Psoas muscle (tissue), 8 donors: ENCODE results near the gene ZNF839. TPM values are rescaled to one million over a fixed set of nuclear protein-coding genes. Genes with fewer than 3 reads are reported as not detected.
"Not testable (repeated sequence)": the region's sequence is repeated elsewhere in the genome, so short reads cannot be mapped to it uniquely, and the experiment has no call there.

Source experiments
- ATAC-seq, 4 donors: fragments of 200-7000 bp; cut with Tn5 transposase; one replicate each; pipeline ENCODE4 v1.9.1; 2020; ENCODE audit warnings: moderate library complexity in 3 of 4, mild to moderate bottlenecking in 2 of 4
- DNase-seq, 2 donors: peaks; one replicate each; pipeline ENCODE4 v3.0.0-alpha.2; 2020
- H3K27ac ChIP-seq: fragments of 200-600 bp; one replicate; pipeline ENCODE4 v1.8.0; 2022
- H3K27me3 ChIP-seq, 3 donors: fragments of 200-600 bp in 1 of 3; one replicate each; pipeline versions ENCODE4 v1.6.1 to v1.8.0; 2013 to 2022; ENCODE audit warnings: low read length in 2 of 3, mild to moderate bottlenecking in 2 of 3, moderate library complexity in 1 of 3; ENCODE audit not compliant: insufficient read depth in 3 of 3
- H3K36me3 ChIP-seq, 2 donors: fragments of 200-600 bp in 1 of 2; one replicate each; pipeline versions ENCODE4 v1.6.1 to v1.8.0; 2013 to 2022; ENCODE audit warnings: low read depth in 1 of 2, mild to moderate bottlenecking in 1 of 2, moderate library complexity in 1 of 2; ENCODE audit not compliant: insufficient read depth in 1 of 2
- H3K4me1 ChIP-seq: fragments of 200-600 bp; one replicate; pipeline ENCODE4 v1.8.0; 2022
- H3K4me3 ChIP-seq: fragments of 200-600 bp; one replicate; pipeline ENCODE4 v1.8.0; 2022; ENCODE audit warnings: mild to moderate bottlenecking
- H3K9me3 ChIP-seq: fragments of 200-600 bp; one replicate; pipeline ENCODE4 v1.8.0; 2022
- WGBS, 3 donors: extraction: QIAGEN DNeasy Blood & Tissue Kit; methylation state at CpG; one replicate each; pipeline versions ENCODE4 v1.1.6 to v1.1.7; 2013; 5-methylcytosine and 5-hydroxymethylcytosine counted together
- intact Hi-C, 2 donors: fragments of 100-400 bp; cut with DNase I; formaldehyde crosslinking; loops; one replicate each; pipeline versions ENCODE4 v1.11.0 to v1.14.2; 2022
- polyA plus RNA-seq, 3 donors: library from polyadenylated mRNA; stranded (reverse); fragments of 200-250 nt; gene quantifications; one replicate each; pipeline ENCODE4 v1.2.3, GENCODE V29; 2013
- total RNA-seq, 4 donors: library from RNA; stranded (reverse); fragmentation: NEBNext Ultra II Directional in 2 of 4; extraction: Animal tissue kit (Norgen Biotek cat#: 25700) in 2 of 4; gene quantifications; one replicate each; pipeline versions ENCODE4 v1.2.1 to v1.2.4, GENCODE V29; 2021 to 2023
- TF ChIP-seq, protein P1 (sequence below): fragments of 200-600 bp; IDR thresholded peaks from one replicate; pipeline ENCODE4 v1.8.0; 2022; ENCODE audit warnings: antibody characterized with exemption
- donor health status: healthy with polysubstance abuse.
- donor health status: DM: no; HTN: no; CAD: no; lungs with moderate emphysema.
- donor health status: Bipolar disorder and iron deficiency.
- donor health status: healthy.
- donor health status: DM: yes; HTN: yes; CAD: no.
- donor health status: DM: no; HTN: no; CAD: no.
- donor health status: DM: no; HTN: no; CAD: no.
- donor health status: DM: yes; HTN: yes; CAD: no.

The ZNF839 gene
- total and polyA plus RNA-seq, 7 donors: 4.6 to 18.2 (median 10.0) TPM

DNA sequence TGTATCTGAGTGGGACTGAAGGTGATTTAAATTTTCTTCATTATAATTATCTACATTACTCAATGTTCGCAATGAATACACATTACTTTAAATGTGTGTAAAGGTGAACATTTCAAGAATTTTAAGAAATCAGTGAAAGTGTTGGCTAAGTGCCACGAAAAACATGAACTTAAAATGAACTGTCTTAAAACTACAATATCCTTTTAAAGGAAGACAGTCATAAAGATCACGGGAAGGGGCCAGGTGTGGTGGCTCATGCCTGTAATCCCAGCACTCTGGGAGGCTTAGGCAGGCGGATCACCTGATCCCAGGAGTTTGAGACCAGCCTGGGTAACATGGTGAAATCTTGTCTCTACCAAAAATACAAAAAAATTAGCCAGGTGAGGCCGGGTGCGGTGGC is 25.8 kb upstream of the ZNF839 start:
- Histone ChIP-seq H3K4me3 (no peak overlapping the region), H3K9me3 (no peaks in the 10 kb centered on the region), H3K27me3 (no peaks in the 10 kb centered on the region), H3K36me3 (no peaks in the 10 kb centered on the region), H3K4me1 (no peaks in the 10 kb centered on the region), H3K27ac (no peak overlapping the region)
- WGBS, 3 donors: 78 to 82% (median 80%) methylated on average over 6 of the region's 6 CpGs
- TF ChIP-seq, protein P1, sequence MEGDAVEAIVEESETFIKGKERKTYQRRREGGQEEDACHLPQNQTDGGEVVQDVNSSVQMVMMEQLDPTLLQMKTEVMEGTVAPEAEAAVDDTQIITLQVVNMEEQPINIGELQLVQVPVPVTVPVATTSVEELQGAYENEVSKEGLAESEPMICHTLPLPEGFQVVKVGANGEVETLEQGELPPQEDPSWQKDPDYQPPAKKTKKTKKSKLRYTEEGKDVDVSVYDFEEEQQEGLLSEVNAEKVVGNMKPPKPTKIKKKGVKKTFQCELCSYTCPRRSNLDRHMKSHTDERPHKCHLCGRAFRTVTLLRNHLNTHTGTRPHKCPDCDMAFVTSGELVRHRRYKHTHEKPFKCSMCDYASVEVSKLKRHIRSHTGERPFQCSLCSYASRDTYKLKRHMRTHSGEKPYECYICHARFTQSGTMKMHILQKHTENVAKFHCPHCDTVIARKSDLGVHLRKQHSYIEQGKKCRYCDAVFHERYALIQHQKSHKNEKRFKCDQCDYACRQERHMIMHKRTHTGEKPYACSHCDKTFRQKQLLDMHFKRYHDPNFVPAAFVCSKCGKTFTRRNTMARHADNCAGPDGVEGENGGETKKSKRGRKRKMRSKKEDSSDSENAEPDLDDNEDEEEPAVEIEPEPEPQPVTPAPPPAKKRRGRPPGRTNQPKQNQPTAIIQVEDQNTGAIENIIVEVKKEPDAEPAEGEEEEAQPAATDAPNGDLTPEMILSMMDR: no peak
- no peak for ATAC-seq
- intact Hi-C loops: no loop called here
- DNase-seq: no peak

GRCh38 chr14:102295270-102295669 is 24.3 kb upstream of the ZNF839 start:
- no peaks in the 10 kb centered on the region for H3K36me3 ChIP-seq
- no peak for DNase-seq
- intact Hi-C loops: no loop called here
- no peaks in the 10 kb centered on the region for H3K4me1 ChIP-seq
- H3K4me3 ChIP-seq: no peak overlapping the region
- TF ChIP-seq, protein P1: no peak
- no peaks in the 10 kb centered on the region for H3K27me3 ChIP-seq
- H3K9me3 ChIP-seq: no peaks in the 10 kb centered on the region
- no peak overlapping the region for H3K27ac ChIP-seq
- WGBS, 3 donors: 68 to 76% (median 73%) methylated on average over 3 of the region's 3 CpGs
- no peak for ATAC-seq

DNA sequence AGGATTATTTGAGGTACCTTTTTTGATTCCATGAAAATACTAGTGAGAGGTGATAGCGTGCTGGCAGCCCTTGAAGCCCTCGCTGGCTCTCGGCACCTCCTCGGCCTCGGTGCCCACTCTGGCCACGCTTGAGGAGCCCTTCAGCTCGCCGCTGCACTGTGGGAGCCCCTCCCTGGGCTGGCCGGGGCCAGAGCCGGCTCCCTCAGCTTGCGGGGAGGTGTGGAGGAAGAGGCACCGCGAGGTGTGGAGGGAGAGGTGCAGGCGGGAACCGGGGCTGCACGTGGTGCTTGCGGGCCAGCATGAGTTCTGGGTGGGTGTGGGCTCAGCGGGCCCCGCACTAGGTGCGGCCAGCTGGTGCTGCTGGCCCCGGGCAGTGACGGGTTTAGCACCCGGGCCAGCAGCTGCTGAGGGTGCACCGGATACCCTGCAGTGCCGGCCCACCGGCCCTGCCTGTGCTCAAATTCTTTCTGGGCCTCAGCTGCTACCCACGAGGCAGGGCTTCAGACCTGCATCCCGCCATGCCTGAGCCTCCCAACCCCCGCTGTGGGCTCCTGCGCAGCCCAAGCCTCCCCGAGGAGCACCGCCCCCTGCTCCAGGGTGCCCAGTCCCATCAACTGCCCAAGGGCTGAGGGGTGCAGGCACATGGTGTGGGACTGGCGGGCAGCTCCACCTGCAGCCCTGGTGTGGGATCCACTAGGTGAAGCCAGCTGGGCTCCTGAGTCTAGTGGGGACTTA is 21.9 kb upstream of the ZNF839 start:
- Histone ChIP-seq H3K9me3 (no peaks in the 10 kb centered on the region), H3K36me3 (no peaks in the 10 kb centered on the region), H3K4me3 (no peak overlapping the region), H3K4me1 (no peaks in the 10 kb centered on the region), H3K27me3 (no peaks in the 10 kb centered on the region), H3K27ac (no peak overlapping the region)
- 91 to 95% (median 94%) methylated on average over 32 to 33 of the region's 33 CpGs for WGBS, 3 donors
- intact Hi-C loops: no loop called here
- no peak for ATAC-seq
- no peak for DNase-seq
- TF ChIP-seq, protein P1: no peak

GRCh38 chr14:102298303-102299070 is 21.1 kb upstream of the ZNF839 start:
- H3K9me3 ChIP-seq, intact Hi-C loops, DNase-seq, H3K27me3 ChIP-seq, H3K27ac ChIP-seq, H3K4me1 ChIP-seq, H3K36me3 ChIP-seq, ATAC-seq, H3K4me3 ChIP-seq: not testable (repeated sequence)
- 87 to 93% (median 92%) methylated on average over 12 of the region's 12 CpGs for WGBS, 3 donors

GRCh38 chr14:102303664-102304063 is 15.9 kb upstream of the ZNF839 start:
- 96 to 97% (median 97%) methylated on average over 3 of the region's 3 CpGs for WGBS, 3 donors
- Histone ChIP-seq H3K36me3 (no peaks in the 10 kb centered on the region), H3K4me3 (no peak overlapping the region), H3K4me1 (no peaks in the 10 kb centered on the region), H3K27me3 (peaks cover 0 to 1% (median 0%) of the 10 kb centered on the region in 3 donors), H3K27ac (no peak overlapping the region), H3K9me3 (no peaks in the 10 kb centered on the region)
- intact Hi-C loops: no loop called here
- no peak for ATAC-seq
- DNase-seq: no peak
- TF ChIP-seq, protein P1: no peak
